Mesodermal cell (in vitro differentiated cells): ENCODE data around the gene LMAN1L.

Source experiments
- H3K27ac ChIP-seq: 2 replicates; pipeline ENCODE4 v1.7.0; 2013; ENCODE audit warnings: mild to moderate bottlenecking, low read depth, low read length, moderate library complexity; ENCODE audit not compliant: severe bottlenecking
- H3K36me3 ChIP-seq: 2 replicates; pipeline ENCODE4 v1.7.1; 2013; ENCODE audit warnings: mild to moderate bottlenecking, low read length, moderate library complexity; ENCODE audit not compliant: control insufficient read depth, insufficient read depth
- H3K4me1 ChIP-seq: one replicate; pipeline ENCODE4 v1.7.1; 2013; ENCODE audit warnings: mild to moderate bottlenecking, low read length; ENCODE audit not compliant: insufficient read depth, control insufficient read depth, poor library complexity, severe bottlenecking
- H3K4me3 ChIP-seq: 2 replicates; pipeline ENCODE4 v1.7.0; 2013; ENCODE audit warnings: low read length, control low read depth, mild to moderate bottlenecking; ENCODE audit not compliant: insufficient read depth, poor library complexity, severe bottlenecking; ENCODE audit errors: extremely low read depth
- H3K9me3 ChIP-seq: 2 replicates; pipeline ENCODE4 v1.7.1; 2013; ENCODE audit warnings: mild to moderate bottlenecking, low read length, moderate library complexity; ENCODE audit not compliant: control insufficient read depth
- WGBS, 2 experiments: methylation state at CpG; one replicate each; pipeline ENCODE4 v1.1.5; 2013; ENCODE audit warnings: missing lambda C conversion rate in 2 of 2; ENCODE audit not compliant: insufficient coverage in 2 of 2; 5-methylcytosine and 5-hydroxymethylcytosine counted together

LMAN1L gene

DNA sequence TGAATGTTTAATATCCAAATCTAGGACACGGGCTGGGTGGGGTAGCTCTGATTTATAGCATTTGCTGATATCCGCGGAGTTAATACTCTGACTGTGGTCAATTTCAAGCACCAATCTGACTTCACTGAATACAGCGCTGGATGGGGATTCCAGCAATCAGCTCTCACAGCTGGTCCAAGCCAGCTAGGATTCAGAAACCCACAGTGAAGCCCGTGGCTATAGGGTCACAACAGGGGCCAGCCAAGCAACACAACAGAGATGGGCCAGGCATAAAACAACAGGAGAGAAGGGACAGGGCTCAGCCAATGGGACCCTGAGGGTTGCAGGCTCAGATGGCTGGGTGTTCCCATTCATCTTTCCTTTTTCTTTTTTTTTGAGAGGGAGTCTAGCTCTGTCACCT lies 5.4 kb upstream of the LMAN1L start:
- Histone ChIP-seq H3K9me3 (no peaks in the 10 kb centered on the region), H3K27ac (no peak overlapping the region), H3K4me1 (no peaks in the 10 kb centered on the region), H3K4me3 (no peak overlapping the region), H3K36me3 (peaks cover 23% of the 10 kb centered on the region)
- WGBS, 2 experiments: 81 to 96% methylated on average over 4 of the region's 5 CpGs

DNA sequence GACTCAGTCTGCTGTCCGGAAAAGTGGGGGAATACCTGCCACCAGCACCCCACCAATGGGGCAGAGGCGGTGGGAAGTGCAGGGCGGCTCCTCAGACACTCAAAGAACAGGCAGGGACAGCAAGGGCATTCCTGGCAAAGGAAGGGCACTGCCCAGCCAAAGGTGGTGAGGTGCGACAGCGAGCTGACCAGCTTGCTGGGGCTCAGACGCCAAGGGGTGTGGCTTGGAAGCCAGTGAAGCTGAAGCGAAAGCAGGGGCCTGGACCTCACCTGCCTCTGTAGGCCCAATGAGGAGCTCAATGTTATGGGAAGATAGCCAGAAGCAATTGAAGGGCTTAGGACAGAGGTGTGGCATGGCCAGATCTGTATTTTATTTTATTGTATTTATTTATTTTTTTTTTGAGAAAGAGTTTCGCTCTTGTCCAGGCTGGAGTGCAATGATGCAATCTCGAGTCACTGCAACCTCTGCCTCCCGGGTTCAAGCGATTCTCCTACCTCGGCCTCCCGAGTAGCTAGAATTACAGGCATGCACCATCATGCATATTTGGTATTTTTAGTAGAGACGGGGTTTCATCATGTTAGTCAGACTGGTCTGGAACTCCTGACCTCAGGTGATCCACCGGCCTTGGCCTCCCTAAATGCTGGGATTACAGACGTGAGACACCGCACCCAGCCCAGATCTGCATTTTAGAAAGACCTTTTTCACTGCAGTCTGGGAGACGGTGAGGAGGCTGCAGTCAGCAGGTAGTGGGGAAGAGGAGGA lies 4.4 kb upstream of the LMAN1L start:
- Histone ChIP-seq H3K36me3 (peaks cover 14% of the 10 kb centered on the region), H3K4me3 (no peak overlapping the region), H3K9me3 (no peaks in the 10 kb centered on the region), H3K4me1 (no peaks in the 10 kb centered on the region), H3K27ac (no peak overlapping the region)
- WGBS, 2 experiments: 93 to 94% methylated on average over 12 to 13 of the region's 18 CpGs

DNA sequence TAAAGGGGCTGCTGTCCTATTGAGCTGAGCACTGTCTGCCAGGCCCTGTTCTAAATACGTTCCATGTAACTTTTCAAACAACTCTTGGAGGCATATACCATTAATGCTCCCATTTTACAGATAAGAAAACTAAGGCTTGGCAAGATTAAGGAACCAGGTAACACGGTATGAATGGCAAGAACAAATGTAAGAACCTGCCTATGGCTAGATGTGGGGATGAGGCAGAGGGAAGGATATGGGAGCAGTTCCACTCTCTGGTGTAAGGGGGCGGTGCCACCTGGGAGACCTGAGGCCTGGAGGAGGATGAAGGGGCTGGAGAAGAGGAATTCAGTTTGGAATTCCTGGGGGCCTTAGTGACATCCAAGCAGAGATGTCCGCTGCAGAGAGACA lies 3.8 kb upstream of the LMAN1L start:
- Histone ChIP-seq H3K36me3 (peaks cover 8% of the 10 kb centered on the region), H3K4me3 (no peak overlapping the region), H3K9me3 (no peaks in the 10 kb centered on the region), H3K27ac (no peak overlapping the region), H3K4me1 (no peaks in the 10 kb centered on the region)
- WGBS, 2 experiments: 72 to 74% methylated on average over 3 of the region's 4 CpGs

DNA sequence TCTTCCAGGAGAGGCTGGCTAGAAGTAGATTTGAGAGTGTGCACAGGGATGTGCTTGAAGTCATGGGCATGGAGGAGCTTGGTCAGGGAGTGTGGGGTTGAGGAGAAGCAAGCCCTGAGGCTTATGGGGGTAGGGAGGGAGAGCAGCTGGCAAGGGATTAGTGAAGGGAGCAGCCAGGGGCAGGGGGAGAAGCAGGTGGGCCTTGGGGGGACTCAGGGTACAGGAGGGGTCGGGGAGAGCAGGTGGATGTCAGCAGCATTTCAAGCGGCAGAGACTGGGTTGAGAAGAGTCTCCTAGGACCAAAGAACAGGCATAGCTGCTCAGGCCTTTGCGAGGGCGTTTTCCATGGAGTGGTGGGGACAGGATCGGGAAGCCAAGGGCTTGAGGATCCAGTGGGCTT lies 3.4 kb upstream of the LMAN1L start:
- H3K4me1 ChIP-seq: no peaks in the 10 kb centered on the region
- no peaks in the 10 kb centered on the region for H3K9me3 ChIP-seq
- H3K4me3 ChIP-seq: no peak overlapping the region
- peaks cover 4% of the 10 kb centered on the region for H3K36me3 ChIP-seq
- H3K27ac ChIP-seq: no peak overlapping the region
- WGBS, 2 experiments: 88 to 90% methylated on average over 5 of the region's 5 CpGs

GRCh38 chr15:74809956-74810355 lies 2.7 kb upstream of the LMAN1L start:
- WGBS, 2 experiments: 92 to 100% methylated on average over 3 of the region's 3 CpGs
- Histone ChIP-seq H3K4me1 (no peaks in the 10 kb centered on the region), H3K4me3 (no peak overlapping the region)

DNA sequence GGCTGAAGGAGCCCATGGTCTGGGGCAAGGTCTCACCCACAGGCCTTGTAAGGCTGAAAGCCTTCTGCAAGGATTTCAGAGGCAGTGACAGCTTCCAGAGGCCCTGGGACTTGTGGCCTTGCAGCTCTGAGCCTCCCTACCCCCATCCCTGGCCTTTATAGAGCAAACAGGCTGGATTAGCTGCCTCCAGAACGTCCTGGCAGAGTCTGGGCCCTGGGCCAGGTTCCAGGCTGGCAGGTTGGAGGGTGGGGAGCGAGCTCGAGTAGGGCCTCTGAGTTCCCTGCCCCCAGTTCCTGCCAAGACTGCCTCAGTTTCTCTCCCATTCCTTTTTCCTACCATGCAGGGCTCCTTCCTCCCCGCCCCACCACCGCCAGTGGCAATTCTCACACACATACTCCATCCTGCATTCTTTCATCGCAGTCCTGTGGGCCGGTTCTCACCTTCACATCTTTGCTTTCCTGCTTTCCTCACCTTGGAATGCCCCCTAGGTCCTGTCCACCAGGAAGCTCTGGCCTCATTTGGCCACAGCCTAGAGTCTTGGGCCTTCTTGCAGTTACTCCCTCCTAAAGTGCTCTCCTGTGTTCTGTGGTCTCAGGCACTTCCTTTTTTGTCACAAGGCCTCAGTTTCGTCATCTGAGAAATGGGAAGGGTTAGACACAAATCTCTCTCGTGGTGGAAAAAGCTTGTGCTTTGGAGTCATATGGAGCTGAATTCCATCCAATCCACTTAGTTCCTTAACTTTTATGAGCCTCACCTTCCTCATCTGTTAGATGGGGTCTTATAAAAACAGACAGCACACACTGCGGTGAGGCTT lies 2.7 kb downstream of the LMAN1L start:
- Histone ChIP-seq H3K36me3 (no peaks in the 10 kb centered on the region), H3K27ac (no peak overlapping the region), H3K4me1 (peaks cover 5% of the 10 kb centered on the region), H3K9me3 (no peaks in the 10 kb centered on the region), H3K4me3 (no peak overlapping the region)
- 91 to 94% methylated on average over 5 to 9 of the region's 10 CpGs for WGBS, 2 experiments

More at GRCh38 chr15:74809956-74810355, 2.7 kb upstream of the LMAN1L start:
- no peak overlapping the region for H3K27ac ChIP-seq
- H3K36me3 ChIP-seq: no peaks in the 10 kb centered on the region
- no peaks in the 10 kb centered on the region for H3K9me3 ChIP-seq

GRCh38 chr15:74815961-74816360 lies 3.3 kb downstream of the LMAN1L start:
- peaks cover 5% of the 10 kb centered on the region for H3K4me1 ChIP-seq
- WGBS, 2 experiments: 92 to 99% methylated on average over 11 to 12 of the region's 15 CpGs
- H3K9me3 ChIP-seq: no peaks in the 10 kb centered on the region
- no peak overlapping the region for H3K4me3 ChIP-seq
- H3K27ac ChIP-seq: no peak overlapping the region
- no peaks in the 10 kb centered on the region for H3K36me3 ChIP-seq

GRCh38 chr15:74816624-74817369 lies 4.2 kb downstream of the LMAN1L start:
- H3K4me1 ChIP-seq: peaks cover 9% of the 10 kb centered on the region
- H3K9me3 ChIP-seq: no peaks in the 10 kb centered on the region
- H3K36me3 ChIP-seq: no peaks in the 10 kb centered on the region
- H3K27ac ChIP-seq: peak overlapping the region; percentile 23
- H3K4me3 ChIP-seq: no peak overlapping the region
- WGBS, 2 experiments: 69 to 79% methylated on average over 6 to 14 of the region's 19 CpGs

- Histone ChIP-seq H3K36me3 (no peaks in the 10 kb centered on the region), H3K9me3 (no peaks in the 10 kb centered on the region), H3K4me3 (no peak overlapping the region), H3K27ac (peak overlapping the region; percentile 23), H3K4me1 (peaks cover 9% of the 10 kb centered on the region)
- 51 to 62% methylated on average over 7 of the region's 9 CpGs for WGBS, 2 experiments
These were observed 4.7 kb downstream of the LMAN1L start for GRCh38 chr15:74817370-74817737.

DNA sequence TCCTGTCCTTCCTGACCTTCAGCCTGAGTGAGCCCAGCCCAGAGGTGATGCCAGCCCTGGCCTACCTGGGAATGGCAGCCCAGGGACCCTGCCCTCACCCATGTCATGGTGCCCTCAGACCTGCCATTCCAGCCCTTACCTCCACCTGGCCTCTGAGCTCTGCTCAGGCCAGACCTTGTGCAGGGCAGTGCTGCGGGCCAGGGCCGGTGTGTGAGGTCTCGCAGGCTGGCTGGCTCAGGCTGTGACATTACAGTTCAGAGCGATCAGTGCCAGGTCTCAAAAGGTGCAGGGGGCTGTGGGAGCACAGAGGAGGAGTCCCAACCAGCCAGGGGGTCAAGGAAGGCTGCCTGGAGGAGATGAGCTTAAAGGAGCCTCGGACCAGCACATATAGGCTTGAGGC lies 7.4 kb downstream of the LMAN1L start:
- Histone ChIP-seq H3K27ac (no peak overlapping the region), H3K4me1 (peaks cover 9% of the 10 kb centered on the region), H3K36me3 (no peaks in the 10 kb centered on the region), H3K9me3 (no peaks in the 10 kb centered on the region), H3K4me3 (no peak overlapping the region)
- 89% methylated on average over 2 to 3 of the region's 5 CpGs for WGBS, 2 experiments
